HG03175 (cell line): ENCODE results near the gene SIMC1.

Experiments used
- ATAC-seq: cut with Tn5 transposase; IDR thresholded peaks from one replicate; pipeline ENCODE4 v1.9.1; 2021; ENCODE audit warnings: mild to moderate bottlenecking, moderate library complexity; ENCODE audit not compliant: unreplicated experiment

The SIMC1 gene

GRCh38 chr5:176361437-176362232 lies 123.4 kb downstream of the SIMC1 start, which contains the start of gene KIAA1191:
Gene KIAA1191, minus strand, starts transcription at chr5:176361764. Its CDS starts 2,256 bp downstream, at chr5:176359508.
- ATAC-seq: peak; percentile 90

- peak; percentile 7 for ATAC-seq
These were observed 123.9 kb downstream of the SIMC1 start for GRCh38 chr5:176362233-176362490.

GRCh38 chr5:176364765-176365350 lies 126.6 kb downstream of the SIMC1 start:
- ATAC-seq: no peak

GRCh38 chr5:176365351-176366231 lies 127.4 kb downstream of the SIMC1 start, which contains the start of gene ARL10:
Gene ARL10, plus strand, starts transcription at chr5:176365487. Its CDS starts 77 bp downstream, at chr5:176365564.
- no peak for ATAC-seq

GRCh38 chr5:176366232-176366894 lies 128.1 kb downstream of the SIMC1 start:
- no peak for ATAC-seq

- ATAC-seq: no peak
These were observed 130.5 kb downstream of the SIMC1 start for GRCh38 chr5:176368726-176369125.

- ATAC-seq: no peak
These were observed 131.9 kb downstream of the SIMC1 start for GRCh38 chr5:176369934-176370711.

- no peak for ATAC-seq
These were observed 133.7 kb downstream of the SIMC1 start for GRCh38 chr5:176371621-176372539.

GRCh38 chr5:176373100-176373818 lies 135.0 kb downstream of the SIMC1 start:
- no peak for ATAC-seq

- no peak for ATAC-seq
These were observed 141.7 kb downstream of the SIMC1 start for GRCh38 chr5:176379881-176380280.

GRCh38 chr5:176381423-176381822 lies 143.2 kb downstream of the SIMC1 start:
- no peak for ATAC-seq

- ATAC-seq: no peak
These were observed 143.8 kb downstream of the SIMC1 start for GRCh38 chr5:176381979-176382378.

- ATAC-seq: no peak
These were observed 144.5 kb downstream of the SIMC1 start for GRCh38 chr5:176382721-176383120.

- ATAC-seq: no peak
These were observed 145.2 kb downstream of the SIMC1 start for GRCh38 chr5:176383248-176383905.

- no peak for ATAC-seq
These were observed 145.7 kb downstream of the SIMC1 start for GRCh38 chr5:176383961-176384360.

GRCh38 chr5:176384366-176384930 lies 146.2 kb downstream of the SIMC1 start:
- ATAC-seq: no peak

GRCh38 chr5:176384991-176385390 lies 146.8 kb downstream of the SIMC1 start:
- ATAC-seq: no peak

- no peak for ATAC-seq
These were observed 148.3 kb downstream of the SIMC1 start for GRCh38 chr5:176386491-176386890.
